Thoracic aorta (tissue), 2 donors: ENCODE data around the gene SMLR1. TPM values are rescaled to one million over a fixed set of nuclear protein-coding genes. Genes with fewer than 3 reads are reported as not detected.

Experiments used
- ATAC-seq: fragments of 150-250 bp; one replicate; pipeline ENCODE4 v1.8.0; 2017; ENCODE audit warnings: low read depth; ENCODE audit not compliant: insufficient number of reproducible peaks, low FRiP score
- DNase-seq: peaks from one replicate; pipeline ENCODE4 v3.0.0-alpha.2; 2020; ENCODE audit warnings: low spot score
- H3K27ac ChIP-seq, 2 donors: fragments of 200-600 bp; sonication (generic); 1 replicate in 1 of 2; 2 replicates in 1 of 2; pipeline ENCODE4 v1.5.1; 2016; ENCODE audit warnings: mild to moderate bottlenecking in 2 of 2, moderate library complexity in 2 of 2
- H3K27me3 ChIP-seq: fragments of 200-600 bp; sonication (generic); replicated peaks from 2 replicates; pipeline ENCODE4 v1.6.0; 2016; ENCODE audit warnings: mild to moderate bottlenecking; ENCODE audit not compliant: insufficient read depth
- H3K36me3 ChIP-seq: fragments of 200-600 bp; sonication (generic); one replicate; pipeline ENCODE4 v1.5.1; 2016
- H3K4me1 ChIP-seq, 2 donors: fragments of 200-600 bp; sonication (generic); 1 replicate in 1 of 2; 2 replicates in 1 of 2; pipeline versions ENCODE4 v1.5.1 to v1.6.0; 2016; ENCODE audit warnings: low read depth in 2 of 2, mild to moderate bottlenecking in 1 of 2; ENCODE audit not compliant: control insufficient read depth in 1 of 2
- H3K4me3 ChIP-seq: fragments of 200-600 bp; sonication (generic); 2 replicates; pipeline ENCODE4 v1.5.1; 2016; ENCODE audit warnings: mild to moderate bottlenecking
- H3K9me3 ChIP-seq: fragments of 200-600 bp; sonication (generic); 2 replicates; pipeline ENCODE4 v1.5.1; 2016
- CTCF ChIP-seq: fragments of 200-600 bp; sonication (generic); IDR thresholded peaks from one replicate; pipeline ENCODE4 v1.5.1; 2019; ENCODE audit warnings: antibody characterized with exemption
- total RNA-seq, 2 donors: library from RNA; depleted of rRNA; stranded (reverse); fragments of >200 nt; gene quantifications; one replicate each; pipeline versions ENCODE4 v1.1.0 to v1.2.3, GENCODE V29; 2016

The SMLR1 gene
- not detected for total RNA-seq

GRCh38 chr6:130827247-130828149 is at the start of gene SMLR1:
Gene SMLR1, plus strand, starts transcription at chr6:130827406. Its CDS starts 8 bp downstream, at chr6:130827414.
- no peak for ATAC-seq
- no peak within 1 kb of the TSS for H3K27ac ChIP-seq

GRCh38 chr6:130778946-130779657 is 48.1 kb upstream of the SMLR1 start:
- ATAC-seq, result no peak
- Histone ChIP-seq H3K27ac (no peak overlapping the region), H3K36me3 (no peaks in the 10 kb centered on the region), H3K4me3 (peak overlapping the region; percentile 5), H3K27me3 (no peaks in the 10 kb centered on the region), H3K9me3 (no peaks in the 10 kb centered on the region), H3K4me1 (peaks cover 0 to 9% of the 10 kb centered on the region in 2 donors)
- no peak for TF ChIP-seq CTCF
- no peak for DNase-seq

More at GRCh38 chr6:130827247-130828149, at the start of gene SMLR1:
- TF ChIP-seq CTCF, result no peak
- H3K36me3 ChIP-seq, result no peaks in the 10 kb centered on the region
- H3K4me1 ChIP-seq, result no peaks in the 10 kb centered on the region
- no peaks in the 10 kb centered on the region for H3K27me3 ChIP-seq
- H3K9me3 ChIP-seq, result no peaks in the 10 kb centered on the region
- H3K4me3 ChIP-seq, result no peak within 1 kb of the TSS
- DNase-seq, result no peak

- no peaks in the 10 kb centered on the region for H3K27me3 ChIP-seq
- H3K4me3 ChIP-seq, result no peak overlapping the region
- DNase-seq (no peak), ATAC-seq (no peak)
- H3K27ac ChIP-seq, result no peak overlapping the region
- H3K4me1 ChIP-seq, result peaks cover 0 to 9% of the 10 kb centered on the region in 2 donors
- no peaks in the 10 kb centered on the region for H3K9me3 ChIP-seq
- no peak for TF ChIP-seq CTCF
- H3K36me3 ChIP-seq, result no peaks in the 10 kb centered on the region
Observed at GRCh38 chr6:130779658-130780033, 47.6 kb upstream of the SMLR1 start.

- H3K4me3 ChIP-seq, result no peak overlapping the region
- TF ChIP-seq CTCF, result no peak
- ATAC-seq, result no peak
Observed at GRCh38 chr6:130780122-130780521, 47.1 kb upstream of the SMLR1 start.

GRCh38 chr6:130781557-130781956 is 45.6 kb upstream of the SMLR1 start:
- no peak for DNase-seq
- no peak for TF ChIP-seq CTCF

More at GRCh38 chr6:130780122-130780521, 47.1 kb upstream of the SMLR1 start:
- H3K4me1 ChIP-seq, result peaks cover 0 to 9% of the 10 kb centered on the region in 2 donors
- H3K27me3 ChIP-seq, result no peaks in the 10 kb centered on the region
- H3K36me3 ChIP-seq, result no peaks in the 10 kb centered on the region
- no peaks in the 10 kb centered on the region for H3K9me3 ChIP-seq
- H3K27ac ChIP-seq, result no peak overlapping the region
- no peak for DNase-seq

More at GRCh38 chr6:130781557-130781956, 45.6 kb upstream of the SMLR1 start:
- Histone ChIP-seq H3K27ac (no peak overlapping the region), H3K4me1 (peaks cover 0 to 9% of the 10 kb centered on the region in 2 donors), H3K36me3 (no peaks in the 10 kb centered on the region), H3K9me3 (no peaks in the 10 kb centered on the region), H3K4me3 (no peak overlapping the region), H3K27me3 (no peaks in the 10 kb centered on the region)
- no peak for ATAC-seq
